GM19240 (cell line): Measurements from ENCODE around the gene CABP1.

ENCODE experiments used
- DNase-seq: peaks from one replicate; pipeline ENCODE4 v3.0.0; 2011; ENCODE audit warnings: low spot score; ENCODE audit not compliant: insufficient read length

The CABP1 gene

DNA sequence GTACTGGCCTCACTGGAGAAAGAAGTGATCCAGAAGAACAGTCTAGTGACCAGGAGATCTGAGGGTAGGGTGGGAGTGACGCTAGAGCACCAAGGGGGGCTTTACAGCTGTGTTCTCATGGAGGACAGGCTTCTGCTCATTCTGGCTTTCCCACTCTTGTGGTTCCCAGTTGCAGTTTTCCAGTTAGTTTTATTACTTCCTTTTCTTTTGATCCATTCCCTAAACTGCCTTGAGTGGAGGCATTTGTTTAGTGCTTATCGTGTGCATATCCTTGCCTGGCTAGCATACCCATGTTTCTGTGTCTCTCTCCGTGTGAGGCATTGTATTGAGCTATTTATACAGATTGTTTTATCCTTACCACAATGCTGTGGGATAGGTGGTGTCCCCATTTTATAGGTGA is 50.6 kb downstream of the CABP1 start:
- no peak for DNase-seq

DNA sequence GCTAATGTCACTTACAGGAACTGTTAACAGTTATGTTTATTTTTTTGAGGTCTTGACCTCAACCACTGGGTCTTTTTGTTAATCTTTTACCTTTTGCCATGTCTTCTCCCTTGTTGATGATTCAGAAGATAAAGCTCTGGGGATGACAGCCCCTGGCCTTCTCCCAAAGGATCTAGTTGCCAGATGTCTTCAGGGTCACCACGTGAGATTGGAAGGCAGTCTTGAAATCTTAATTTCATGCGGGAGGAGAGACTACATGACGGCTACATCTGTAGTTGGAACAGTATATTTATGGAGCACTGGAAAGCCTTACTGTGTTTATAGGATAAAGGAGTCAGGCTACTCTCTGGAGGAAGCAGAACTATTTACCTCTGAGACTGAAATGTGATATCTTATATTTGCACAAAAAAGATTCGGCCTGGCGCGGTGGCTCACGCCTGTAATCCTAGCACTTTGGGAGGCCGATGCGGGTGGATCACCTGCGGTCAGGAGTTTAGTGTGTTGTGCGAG is 52.2 kb downstream of the CABP1 start:
- DNase-seq, result no peak

DNA sequence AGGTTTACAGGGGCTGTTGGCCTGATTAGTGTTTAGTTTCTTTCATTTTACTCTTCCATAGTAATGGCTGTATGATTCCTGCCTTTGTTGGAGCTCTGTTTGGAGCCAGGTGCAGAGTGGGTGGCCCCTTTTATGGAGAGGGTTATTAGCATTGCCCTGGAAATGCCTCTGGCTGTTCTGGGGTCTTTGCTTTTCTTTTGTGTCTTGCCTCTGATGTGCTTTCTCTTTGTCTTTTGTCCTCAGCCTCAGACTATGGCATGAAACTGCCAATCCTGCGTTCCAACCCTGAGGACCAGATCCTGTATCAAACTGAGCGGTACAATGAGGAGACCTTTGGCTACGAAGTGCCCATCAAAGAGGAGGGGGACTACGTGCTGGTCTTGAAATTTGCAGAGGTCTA is 53.4 kb downstream of the CABP1 start:
- DNase-seq, result no peak

DNA sequence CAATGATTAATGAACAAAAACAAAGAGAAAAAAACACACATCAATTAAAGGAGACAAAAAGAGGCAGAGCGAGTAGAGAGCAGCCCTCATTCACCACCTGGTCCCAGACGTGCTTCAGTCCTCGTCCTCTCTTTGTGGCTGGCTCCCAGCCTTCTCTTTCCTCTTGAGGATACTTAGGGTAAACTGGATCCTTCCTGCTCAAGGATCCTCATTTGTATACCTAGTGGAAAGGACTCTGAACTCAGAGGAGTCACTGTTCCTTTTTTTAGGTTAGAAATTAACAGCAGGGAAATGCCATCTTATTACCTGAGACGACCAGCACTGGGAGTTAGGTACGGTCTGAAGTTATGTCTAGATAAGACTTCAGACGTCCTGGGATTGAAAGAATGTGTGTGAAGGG is 56.2 kb downstream of the CABP1 start:
- no peak for DNase-seq

DNA sequence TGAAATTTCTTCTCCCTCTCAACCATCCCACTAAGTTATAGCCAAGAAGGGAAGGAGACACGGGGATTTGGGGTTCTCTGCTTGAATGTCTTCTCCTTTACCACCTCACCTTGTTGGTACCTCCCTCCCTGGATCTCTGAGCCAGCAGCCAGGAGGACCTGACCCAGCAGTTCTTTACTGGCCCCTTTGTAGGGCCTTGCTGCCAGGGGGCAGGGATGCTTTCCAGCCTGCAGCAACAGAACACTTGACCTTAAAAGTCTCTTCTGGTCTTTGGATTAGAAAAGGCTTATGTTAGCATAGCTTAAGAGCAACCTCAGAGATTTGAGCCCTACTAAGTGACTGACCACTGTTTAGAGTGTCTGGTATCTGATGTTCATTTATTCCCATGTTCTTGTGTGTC is 56.9 kb downstream of the CABP1 start:
- no peak for DNase-seq

DNA sequence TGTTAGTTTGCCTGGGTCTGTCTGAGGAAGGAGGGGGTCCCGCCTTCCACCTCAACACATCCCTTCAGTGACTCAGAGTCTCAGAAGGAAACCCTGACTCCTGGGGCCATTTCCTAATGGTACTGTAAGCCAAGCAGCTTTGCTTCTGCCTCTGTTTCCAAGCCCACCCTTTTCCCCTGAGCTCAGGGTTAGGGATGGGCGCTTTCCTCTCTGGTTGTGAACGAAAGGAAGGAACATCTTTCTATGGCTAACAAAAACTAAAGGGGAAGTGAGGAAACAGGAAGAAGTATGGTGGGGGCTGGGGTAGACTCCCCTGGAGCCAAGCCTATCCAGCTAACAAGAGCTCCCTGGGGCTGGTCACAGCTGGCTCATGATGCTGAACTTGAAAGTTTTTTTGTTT is 58.2 kb downstream of the CABP1 start:
- no peak for DNase-seq

DNA sequence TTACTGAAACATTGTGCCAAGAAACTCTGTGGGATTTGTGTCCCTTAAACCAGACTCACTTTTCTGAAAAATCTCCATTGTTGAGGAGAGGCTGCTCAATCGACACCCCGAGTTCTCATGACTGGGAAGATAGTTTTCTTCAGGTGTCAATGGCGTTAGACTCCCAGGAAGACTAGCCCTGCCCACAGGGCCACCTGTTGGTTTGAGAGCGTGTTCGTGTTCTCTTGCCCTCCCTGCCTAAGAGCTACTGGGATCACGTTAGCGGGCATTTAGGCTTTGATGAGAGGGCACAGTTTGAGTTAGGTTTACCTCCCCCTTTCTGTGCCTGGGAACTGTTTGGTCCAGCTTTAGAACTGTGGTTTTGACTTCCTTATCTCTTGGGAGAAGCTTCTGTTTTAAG is 59.1 kb downstream of the CABP1 start:
- no peak for DNase-seq

DNA sequence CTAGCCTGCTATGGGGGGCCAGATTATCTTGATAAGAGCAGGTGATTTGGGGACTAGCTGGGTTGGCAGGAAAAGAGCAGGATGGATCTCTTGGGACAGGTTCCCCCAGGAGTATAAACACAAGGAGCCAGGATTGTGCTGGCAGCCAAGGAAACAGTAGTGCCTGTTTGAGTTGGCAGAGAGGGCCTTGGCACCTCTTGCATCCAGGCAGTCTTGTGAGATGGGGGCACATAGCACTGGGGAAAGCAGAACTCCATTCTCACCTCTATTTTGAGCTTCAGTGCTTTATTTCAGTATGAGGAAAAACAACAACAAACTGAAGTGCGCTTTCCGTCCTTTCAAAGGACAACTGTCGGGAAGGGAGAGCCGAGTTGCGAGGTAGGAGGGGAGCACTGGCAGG is 60.5 kb downstream of the CABP1 start:
- no peak for DNase-seq

DNA sequence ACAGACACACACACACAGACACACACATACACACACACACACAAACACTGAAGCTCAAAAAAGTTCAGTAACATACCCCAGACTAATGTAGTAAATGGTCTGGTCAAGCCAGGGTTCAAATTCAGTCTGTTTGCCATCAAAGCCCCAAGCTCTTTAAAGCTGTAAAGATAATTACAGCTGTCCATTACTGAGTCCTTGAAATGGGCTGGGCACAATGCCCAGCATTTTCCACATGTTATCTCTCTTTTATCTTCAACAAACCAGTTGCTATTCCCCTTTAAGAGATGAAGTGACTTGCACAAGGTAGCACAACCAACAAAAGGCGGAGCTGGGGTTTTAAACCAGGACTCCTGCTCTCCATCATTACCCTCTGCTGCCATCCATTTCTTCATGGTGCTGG is 62.2 kb downstream of the CABP1 start:
- DNase-seq, result no peak

DNA sequence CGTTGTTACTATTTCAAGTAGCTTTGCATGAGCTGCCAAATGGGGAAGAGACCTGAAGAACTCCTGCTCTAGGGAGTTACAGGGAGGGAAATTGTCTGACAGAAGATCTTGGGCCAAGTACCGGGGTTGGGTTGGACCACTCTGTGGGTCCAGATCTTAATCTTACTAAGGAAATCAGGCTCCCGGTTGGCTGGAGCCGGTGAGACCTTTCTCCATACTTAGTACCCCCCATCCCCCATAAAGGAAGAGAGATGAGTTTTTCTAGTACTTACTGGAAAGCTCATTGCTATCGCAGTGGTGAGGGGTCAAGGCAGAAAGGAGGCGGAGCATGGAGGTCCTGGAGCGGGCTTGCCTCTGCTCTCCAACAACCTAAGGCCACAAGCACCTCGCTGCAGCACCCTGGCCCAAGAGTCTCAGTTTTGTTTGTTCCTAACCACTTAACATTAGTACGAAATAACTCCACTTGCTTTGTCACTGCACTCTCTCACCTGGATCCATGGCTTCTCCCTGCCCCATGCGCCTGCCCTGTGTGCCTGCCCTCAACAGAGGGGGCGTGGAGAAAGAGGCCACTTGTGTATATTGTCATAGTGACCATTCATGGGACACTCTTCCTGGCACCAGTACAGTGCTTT is 63.0 kb downstream of the CABP1 start:
- DNase-seq, result no peak

DNA sequence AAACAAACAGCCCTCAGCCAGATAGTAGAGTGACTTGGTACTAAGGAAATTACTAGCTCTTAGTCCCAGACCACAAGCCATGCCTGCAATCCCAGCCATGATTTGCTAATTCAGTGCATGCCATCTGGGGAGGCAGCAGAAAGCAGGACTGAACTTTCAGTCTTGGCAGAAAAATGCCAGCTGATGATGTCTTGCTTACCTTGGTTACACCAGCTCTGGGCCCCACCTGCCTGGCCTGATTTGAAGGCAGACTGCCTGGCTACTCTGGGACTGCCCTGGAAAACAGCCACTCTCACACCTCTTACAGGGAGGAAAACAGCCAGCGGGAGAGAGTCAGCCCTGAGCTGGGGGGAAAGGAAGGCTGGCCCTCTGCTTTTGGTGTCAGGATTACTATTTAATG is 65.2 kb downstream of the CABP1 start:
- no peak for DNase-seq

DNA sequence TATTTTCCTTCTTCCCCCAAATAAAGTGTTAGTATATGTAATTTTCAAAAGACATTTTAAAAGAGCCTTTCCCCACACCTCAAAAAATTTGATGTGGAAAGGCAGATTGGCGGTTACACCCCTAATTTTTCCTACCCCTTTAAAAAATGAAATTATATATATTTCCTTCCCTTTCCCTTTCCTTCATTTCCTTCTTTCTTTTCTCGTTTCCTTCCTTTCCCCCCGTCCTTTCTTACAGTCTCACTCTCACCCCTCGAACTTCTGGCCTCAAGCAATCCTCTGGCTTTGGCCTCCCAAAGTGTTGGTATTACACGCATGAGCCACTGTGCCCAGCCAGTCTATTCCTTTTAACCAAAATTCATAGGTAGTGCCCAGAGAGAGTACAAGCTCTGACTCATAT is 65.6 kb downstream of the CABP1 start:
- DNase-seq, result no peak

DNA sequence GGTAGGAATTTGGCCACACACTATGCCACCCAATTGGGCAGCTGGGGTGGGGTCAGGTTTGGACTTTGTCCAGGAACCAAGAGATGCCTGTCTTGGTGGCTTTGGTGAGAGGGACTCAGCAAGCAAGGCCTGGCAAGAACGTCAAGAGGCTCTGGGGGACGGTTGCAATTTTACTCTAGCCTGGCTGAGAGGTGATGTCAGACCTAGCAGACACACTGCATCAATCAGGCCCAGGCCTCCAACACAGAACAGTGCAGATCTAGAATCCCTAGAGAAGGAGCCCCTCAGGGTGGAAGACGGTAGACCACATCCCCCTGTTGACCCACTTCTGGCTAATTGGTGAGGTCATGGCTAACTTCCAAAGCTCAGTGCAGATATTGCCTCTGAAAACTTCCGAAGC is 68.2 kb downstream of the CABP1 start:
- DNase-seq, result no peak

DNA sequence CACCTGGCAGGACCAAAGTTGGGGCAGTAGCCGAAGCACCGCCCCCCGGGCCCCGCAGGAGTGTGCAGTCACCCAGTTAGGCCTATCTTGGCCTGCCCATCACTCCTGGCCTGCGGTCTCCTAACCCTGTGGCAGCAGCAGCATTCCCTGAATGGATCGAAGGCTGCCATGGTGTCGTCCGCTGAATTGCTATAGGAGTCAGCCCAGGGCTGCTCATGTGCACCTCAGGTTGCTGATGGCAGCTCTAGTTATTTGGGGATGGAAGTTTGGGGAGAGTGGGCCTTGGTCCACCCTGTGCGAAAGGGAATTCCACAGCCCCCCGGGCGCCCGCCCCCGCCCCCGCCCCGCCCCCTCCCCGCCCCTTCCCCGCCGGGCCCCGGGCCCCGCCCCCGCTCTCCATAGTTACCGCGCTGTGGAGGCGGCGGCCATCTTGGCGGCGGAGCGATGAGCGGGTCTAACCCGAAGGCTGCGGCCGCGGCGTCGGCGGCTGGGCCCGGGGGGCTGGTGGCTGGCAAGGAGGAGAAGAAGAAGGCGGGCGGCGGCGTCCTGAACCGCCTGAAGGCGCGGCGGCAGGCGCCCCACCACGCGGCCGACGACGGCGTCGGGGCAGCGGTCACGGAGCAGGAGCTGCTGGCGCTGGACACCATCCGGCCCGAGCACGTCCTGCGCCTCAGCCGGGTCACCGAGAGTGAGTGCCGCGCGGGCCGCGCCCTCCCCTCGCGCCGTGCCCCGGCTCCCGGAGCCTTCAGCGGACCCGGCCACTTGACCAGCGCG is 69.8 kb downstream of the CABP1 start, which contains the start of gene UNC119B:
TSS of gene UNC119B (plus strand) at position 428 of the 774 bp plus-strand sequence. CDS start at position 445, 17 bp downstream.
- DNase-seq, result peak; percentile 70

DNA sequence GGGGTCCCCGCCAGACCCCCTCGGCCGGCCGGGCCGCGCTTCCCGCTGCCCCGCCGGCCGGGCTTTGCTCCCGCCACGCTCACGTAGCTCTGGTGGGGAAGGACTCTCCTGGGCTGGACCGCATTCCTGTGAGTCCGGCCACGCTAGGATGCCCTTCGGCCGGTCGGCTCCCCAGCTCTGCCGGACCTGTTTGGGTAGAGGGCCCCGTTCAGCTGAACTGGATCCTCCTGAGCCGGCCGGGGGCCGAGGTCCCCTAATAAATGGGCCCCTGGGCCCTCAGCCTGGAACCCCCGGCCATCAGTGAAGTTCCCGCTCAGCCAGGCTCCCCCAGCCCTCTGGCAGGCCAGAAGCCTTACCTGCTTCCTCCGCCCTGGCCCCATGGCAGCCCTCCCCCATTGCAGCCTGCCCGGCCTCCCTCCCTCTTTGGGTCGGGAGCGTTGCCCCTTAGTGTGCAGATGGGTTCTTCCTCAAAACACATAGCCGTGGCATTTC is 70.4 kb downstream of the CABP1 start:
- no peak for DNase-seq

DNA sequence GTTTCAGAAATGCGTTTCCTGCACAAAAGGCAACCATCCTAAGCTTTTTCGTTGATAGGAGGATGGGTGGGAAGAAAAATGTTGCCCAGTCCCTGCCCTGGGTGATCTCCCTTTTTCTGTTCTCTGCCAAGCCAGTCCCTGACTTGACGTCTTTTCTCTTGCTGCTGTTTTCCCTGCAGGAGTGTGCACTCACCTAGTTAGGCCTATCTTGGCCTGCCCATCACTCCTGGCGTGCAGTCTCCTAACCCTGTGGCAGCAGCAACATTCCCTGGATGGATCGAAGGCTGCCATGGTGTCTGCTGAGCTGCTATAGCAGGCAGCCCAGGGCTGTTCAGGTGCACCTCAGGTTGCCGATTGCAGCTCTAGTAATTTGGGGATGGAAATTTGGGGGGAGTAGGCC is 71.0 kb downstream of the CABP1 start:
- DNase-seq, result no peak

DNA sequence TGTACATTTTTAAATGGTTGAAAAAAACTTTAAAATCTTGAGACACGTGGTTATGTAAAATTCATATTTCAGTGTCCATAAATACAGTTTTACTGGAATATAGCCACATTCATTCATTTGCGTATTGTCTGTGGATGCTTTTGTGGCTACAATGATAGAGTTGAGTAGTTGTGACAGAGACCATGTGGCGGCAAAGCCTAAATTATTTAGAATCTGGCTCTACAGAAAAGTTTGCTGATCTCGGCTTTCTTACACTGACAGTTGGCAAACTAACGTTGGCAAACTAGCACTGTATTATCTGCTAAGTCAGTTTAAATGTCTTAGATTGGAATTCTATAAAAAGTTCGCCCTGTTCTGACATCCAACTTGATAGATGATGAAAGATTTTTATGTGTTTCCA is 72.2 kb downstream of the CABP1 start:
- no peak for DNase-seq

DNA sequence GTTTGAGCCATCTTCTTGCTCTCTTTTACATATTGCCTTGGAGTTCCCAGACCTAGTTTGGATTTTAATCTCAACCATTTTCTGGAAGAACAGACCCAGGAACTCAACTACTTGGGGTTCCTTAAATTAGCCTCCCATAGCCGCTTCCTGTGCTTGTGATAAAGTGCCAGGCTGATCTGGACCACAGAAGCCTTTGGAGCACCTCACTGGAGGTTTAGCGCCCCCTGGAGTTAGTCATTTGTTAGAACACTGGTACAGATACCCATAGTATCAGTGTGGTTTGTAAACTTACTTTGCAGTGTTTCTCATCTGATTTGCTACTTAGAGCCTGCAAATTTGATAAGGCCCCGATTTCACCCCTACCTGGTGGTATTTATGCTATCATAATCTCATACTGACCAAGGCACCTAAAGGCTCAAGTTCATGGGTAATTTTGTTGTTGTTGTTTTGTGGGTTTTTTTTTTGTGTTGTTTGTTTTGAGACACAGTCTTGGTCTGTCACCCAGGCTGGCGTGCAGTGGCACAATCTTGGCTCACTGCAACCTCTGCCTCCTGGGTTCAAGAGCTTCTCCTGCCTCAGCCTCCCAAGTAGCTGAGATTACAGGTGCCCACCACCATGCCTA is 73.5 kb downstream of the CABP1 start:
- peak; percentile 72 for DNase-seq
